Measurements from ENCODE around the gene DAPK1. TPM values are rescaled to one million over a fixed set of nuclear protein-coding genes. Genes with fewer than 3 reads are reported as not detected.

The DAPK1 gene
- total RNA-seq, 1 experiment from 2014 or later = not detected

- no peak for DNase-seq (ENCODE audit: low spot score)
- in situ Hi-C loops (cut with HindIII; ENCODE audit: low sequenced_read_pairs) = no loop called here
These were observed 18.0 kb downstream of the DAPK1 start for GRCh38 chr9:87515588-87516221.

- DNase-seq (ENCODE audit: low spot score) = no peak
- in situ Hi-C loops (cut with HindIII; ENCODE audit: low sequenced_read_pairs) = no loop called here
These were observed 18.7 kb downstream of the DAPK1 start for GRCh38 chr9:87516222-87516925.

DNA sequence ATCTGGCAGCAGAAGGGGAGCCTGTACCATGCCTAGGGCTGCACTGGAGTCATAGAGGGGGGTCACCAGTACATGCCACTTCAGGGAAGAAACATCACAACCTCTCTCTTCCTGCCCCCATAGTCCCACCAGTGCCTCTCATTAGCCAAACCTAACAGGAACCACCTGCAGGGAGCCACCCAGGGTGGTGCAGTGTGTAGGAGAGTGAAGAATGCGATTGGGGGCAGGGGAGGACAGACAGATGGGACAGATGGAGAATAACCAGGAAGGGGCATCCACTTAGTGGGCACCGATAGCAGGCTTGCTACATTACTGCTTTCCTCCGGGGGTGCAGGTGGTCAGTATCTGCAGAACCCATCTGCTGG, 19.2 kb downstream of the DAPK1 start:
- in situ Hi-C loops (cut with HindIII; ENCODE audit: low sequenced_read_pairs) = no loop called here
- DNase-seq (ENCODE audit: low spot score) = no peak

DNA sequence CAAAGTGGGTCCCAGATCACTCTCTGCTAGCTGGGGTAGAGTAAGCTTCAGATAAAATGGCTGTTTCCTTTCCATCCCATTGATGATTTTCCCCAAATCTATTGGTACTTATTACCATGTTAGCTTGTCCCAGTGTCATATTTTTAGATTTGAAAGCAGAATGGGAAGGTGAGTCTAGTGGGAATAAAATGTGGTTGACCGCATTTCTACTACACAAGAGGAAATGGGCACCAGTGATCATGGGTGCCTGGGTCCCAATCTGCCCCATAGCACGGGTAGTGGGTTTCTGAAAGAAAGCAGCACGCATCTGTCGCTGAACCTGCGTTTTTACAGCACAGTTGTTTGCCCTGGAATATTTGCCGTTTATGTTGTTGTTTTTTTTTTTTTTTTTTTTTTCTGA, 20.1 kb downstream of the DAPK1 start:
- in situ Hi-C loops (cut with HindIII; ENCODE audit: low sequenced_read_pairs) = no loop called here

DNA sequence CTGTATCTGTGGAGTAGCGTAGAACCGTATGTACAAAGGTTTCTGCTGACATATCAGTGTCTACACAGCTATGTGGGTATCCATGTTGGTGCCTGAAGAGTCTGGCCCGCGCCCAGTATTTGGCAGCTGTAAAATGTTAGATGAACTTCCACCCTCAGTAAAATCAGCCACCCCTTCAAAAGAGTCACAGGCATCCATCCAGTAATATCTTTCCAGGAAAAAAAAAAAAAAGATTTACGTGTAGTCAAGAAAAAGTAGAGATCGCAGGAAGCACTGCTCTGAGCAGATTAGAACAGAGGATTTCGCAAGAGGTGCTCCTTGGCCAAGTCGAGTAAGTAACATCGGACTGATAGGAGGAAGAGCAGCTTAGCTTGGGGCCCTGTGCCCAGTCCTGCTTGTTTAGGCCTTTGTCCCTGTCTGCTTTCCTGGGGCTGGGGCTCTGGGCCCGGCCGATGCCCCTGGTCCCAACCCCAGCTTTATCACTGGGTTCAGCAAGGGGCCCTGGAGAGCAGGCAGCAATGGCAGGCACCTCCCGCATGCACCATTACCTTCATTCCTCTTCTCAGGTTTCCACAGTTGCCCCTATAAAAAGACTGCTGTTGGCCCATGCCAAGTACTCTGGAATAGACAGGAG, 21.2 kb downstream of the DAPK1 start:
- DNase-seq (ENCODE audit: low spot score) = no peak

More for the DNA sequence above, 20.1 kb downstream of the DAPK1 start:
- no peak for DNase-seq (ENCODE audit: low spot score)

GRCh38 chr9:87519461-87519860, 21.8 kb downstream of the DAPK1 start:
- in situ Hi-C loops (cut with HindIII; ENCODE audit: low sequenced_read_pairs) = no loop called here
- no peak for DNase-seq (ENCODE audit: low spot score)

More for the DNA sequence above, 21.2 kb downstream of the DAPK1 start:
- in situ Hi-C loops (cut with HindIII; ENCODE audit: low sequenced_read_pairs) = no loop called here

GRCh38 chr9:87520172-87520683, 22.6 kb downstream of the DAPK1 start:
- in situ Hi-C loops (cut with HindIII; ENCODE audit: low sequenced_read_pairs) = no loop called here
- no peak for DNase-seq (ENCODE audit: low spot score)

GRCh38 chr9:87521834-87522233, 24.2 kb downstream of the DAPK1 start:
- in situ Hi-C loops (cut with HindIII; ENCODE audit: low sequenced_read_pairs) = no loop called here
- DNase-seq (ENCODE audit: low spot score) = no peak

DNA sequence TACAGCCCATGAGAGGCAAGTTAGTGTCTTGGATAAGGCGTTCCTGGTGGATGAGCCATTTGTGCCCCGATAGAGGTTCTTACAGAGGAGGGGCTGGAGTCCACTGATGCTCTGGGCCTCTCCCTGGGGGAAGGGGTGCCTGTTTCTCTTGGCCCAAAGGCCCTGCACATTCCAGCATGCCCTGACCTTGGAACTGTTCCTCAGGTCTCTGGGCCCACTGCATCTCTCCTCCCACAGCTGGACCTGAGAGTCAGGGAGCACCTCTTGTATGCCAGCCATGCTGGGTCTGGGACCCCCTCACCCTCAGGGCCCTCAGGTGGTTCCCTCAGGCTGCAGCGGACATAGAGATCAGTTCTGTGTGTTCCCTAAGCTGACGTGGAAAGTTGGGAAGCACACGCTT, 26.4 kb downstream of the DAPK1 start:
- in situ Hi-C loops (cut with HindIII; ENCODE audit: low sequenced_read_pairs) = no loop called here
- DNase-seq (ENCODE audit: low spot score) = no peak

DNA sequence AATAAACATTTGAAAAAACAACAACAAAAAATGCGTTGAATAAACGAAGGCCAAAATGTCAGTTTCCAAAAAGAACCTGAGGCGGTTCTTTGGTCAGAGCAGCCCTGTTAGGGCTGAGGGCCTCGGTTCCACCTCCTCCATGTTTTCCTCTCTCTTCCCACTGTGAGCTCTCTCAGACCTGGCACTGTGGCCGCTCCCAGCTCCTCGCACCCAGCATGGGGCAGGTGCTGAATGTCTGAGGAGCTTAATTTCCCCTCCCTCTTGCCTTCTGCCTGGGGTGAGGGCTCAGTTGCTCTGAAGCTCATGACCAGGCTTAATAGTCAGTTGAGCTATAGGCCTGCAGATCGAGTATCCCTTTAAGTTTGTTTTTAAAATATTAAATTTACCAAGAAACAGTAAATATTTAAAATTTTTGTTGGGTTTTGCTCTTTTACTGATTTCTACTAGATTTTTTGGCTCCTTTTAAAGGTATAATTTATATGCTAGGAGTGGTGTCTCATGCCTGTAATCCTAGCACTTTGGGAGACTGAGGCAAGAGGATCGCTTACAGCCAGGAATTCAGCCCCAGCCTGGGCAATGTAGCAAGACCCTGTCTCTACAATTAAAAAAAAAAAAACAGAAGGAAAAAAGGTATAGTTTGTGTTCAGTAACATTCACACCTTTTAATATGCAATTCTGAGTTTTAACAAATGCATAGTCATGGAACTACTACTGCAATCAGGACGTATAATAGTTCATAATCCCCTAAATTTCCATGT, 28.1 kb downstream of the DAPK1 start:
- in situ Hi-C loops (cut with HindIII; ENCODE audit: low sequenced_read_pairs) = no loop called here
- no peak for DNase-seq (ENCODE audit: low spot score)

- in situ Hi-C loops (cut with HindIII; ENCODE audit: low sequenced_read_pairs) = no loop called here
- no peak for DNase-seq (ENCODE audit: low spot score)
These were observed 29.7 kb downstream of the DAPK1 start for GRCh38 chr9:87527211-87527916.

DNA sequence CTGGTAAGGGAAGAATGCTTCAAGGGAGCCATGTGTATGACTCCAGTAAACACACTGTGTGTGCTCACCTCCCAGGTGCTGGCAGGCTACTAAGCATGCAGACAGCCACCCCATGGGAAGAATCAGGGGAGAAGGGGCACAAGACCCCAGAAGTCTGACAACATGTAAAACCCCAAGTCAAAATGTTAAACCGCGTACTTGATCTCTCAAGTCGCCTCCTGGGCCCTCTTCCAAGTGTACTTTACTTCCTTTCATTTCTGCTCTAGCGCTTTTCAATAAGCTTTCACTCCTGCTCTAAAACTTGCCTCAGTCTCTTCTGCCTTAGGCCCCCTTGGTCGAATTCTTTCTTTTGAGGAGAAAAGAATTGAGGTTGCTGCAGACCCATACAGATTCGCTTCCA, 31.3 kb downstream of the DAPK1 start:
- DNase-seq (ENCODE audit: low spot score) = no peak

DNA sequence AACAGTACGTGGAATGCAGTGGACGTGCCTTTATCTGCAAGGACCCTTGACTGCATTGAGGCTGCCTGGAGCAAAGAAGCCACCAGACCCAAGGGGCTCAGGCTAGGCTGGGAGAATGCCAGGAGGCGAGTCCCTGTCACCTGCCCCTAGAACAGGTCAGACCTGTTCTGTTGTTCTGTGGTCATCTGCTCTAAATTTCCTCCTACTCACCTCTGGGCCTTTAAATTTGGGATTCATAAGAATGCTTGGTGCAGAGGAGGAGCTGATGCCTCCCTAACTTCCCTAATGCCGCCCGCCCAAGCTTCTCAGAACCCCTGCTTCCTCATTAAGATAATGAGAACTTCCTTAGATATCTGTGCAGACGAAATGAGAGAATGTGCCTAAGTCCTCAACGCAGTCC, 32.0 kb downstream of the DAPK1 start:
- in situ Hi-C loops (cut with HindIII; ENCODE audit: low sequenced_read_pairs) = no loop called here
- DNase-seq (ENCODE audit: low spot score) = no peak

More for the DNA sequence above, 31.3 kb downstream of the DAPK1 start:
- in situ Hi-C loops (cut with HindIII; ENCODE audit: low sequenced_read_pairs) = no loop called here

- no peak for DNase-seq (ENCODE audit: low spot score)
- in situ Hi-C loops (cut with HindIII; ENCODE audit: low sequenced_read_pairs) = no loop called here
These were observed 33.0 kb downstream of the DAPK1 start for GRCh38 chr9:87530716-87531115.

DNA sequence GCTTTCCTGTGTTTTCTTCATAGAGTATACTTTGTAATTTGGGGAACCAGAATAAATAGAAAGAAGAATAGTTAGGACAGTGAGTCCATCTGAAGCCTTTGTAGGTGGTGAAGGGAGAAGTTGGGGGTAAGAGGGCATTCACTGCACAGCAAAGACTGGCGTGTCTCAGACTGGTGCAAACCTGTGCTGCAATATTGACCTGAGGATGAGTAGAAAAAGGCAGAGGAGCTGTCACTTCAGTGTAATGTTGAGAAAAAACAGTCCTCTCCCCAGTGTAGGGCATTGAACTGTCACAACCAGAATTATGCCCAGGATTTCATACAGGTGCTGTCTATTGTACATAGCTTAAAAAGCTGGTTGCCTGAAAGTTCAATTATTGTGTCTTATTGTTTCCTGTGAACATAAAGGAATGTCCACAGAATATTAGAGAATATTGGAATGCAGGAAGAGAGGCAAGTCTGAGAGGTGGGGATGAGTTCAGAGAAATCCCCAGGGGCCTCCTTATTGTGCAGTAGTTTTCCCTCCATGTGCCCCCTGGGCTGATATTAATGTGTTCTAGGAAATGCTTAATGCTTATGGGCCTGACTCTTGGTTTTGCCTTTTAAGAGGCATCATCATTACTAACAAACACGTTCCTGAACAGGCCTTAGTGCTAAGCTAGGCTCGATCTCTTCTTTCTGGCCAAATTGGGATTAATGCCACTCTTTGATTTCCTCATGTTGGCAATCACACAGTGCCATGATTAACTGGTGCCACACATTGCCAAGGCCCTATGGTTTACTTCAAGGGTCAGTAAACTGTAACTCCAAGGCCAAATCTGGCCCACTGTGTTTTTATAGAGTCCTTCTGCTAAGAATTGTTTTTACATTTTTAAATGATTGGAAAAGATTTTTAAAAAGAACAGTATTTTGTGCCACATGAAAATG, 34.0 kb downstream of the DAPK1 start:
- in situ Hi-C loops (cut with HindIII; ENCODE audit: low sequenced_read_pairs) = no loop called here
- DNase-seq (ENCODE audit: low spot score) = no peak

DNA sequence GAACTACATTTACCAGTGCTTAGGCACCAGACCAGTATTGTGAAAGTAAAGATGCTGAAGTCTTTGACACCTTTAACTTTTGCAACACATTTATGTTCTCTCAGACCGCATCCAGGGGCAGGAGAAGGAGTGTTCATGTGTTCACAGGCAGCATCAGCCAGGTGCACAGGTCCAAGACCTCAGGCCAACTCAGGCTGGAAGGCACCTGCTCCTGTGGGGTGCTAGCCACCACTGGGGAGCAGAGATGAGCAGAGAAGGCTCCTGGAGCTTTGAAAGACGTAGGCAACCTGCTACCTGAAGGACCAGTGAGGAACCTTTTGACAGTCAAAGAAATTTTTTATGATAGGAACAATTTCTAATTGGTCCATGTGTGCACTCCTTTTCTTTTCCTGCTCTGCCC, 35.6 kb downstream of the DAPK1 start:
- no peak for DNase-seq (ENCODE audit: low spot score)
- in situ Hi-C loops (cut with HindIII; ENCODE audit: low sequenced_read_pairs) = no loop called here

DNA sequence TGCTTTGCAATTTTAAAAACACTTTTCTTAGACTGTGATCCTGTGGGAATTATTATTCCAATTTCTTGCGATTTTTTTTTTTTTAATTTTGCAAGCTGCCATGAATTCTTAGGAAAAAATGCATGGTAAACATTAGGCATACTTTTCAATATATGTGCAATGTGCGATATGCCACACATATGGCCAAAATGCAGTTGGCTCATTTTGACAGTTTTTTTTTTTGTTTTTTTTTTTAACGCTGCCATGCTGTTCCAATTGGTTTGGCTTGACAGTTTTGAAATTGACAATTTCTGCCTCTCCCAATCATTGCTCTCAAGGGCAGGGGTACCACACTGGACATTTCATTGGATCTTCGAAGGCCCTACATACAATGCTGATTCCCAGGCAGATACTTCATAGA, 36.4 kb downstream of the DAPK1 start:
- DNase-seq (ENCODE audit: low spot score) = no peak
- in situ Hi-C loops (cut with HindIII; ENCODE audit: low sequenced_read_pairs) = no loop called here

DNA sequence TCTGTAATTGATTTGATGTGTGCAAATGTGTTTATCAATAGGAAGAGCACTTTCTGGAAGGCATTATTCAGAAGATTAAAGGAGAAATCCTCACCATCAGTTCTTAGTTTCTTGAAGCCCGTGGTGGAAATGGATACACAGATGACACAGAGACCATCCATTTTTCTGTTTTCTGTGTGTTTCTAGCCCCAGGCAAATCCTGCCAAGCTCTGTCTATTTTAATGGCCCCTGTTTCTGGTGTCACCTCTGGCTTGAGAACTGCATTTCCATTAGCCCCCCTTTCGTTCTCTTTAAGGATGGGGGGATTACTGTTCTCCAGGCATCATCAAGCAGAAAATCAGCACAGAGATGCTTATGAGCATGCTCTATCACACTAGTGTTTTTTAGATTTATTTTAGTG, 37.3 kb downstream of the DAPK1 start:
- in situ Hi-C loops (cut with HindIII; ENCODE audit: low sequenced_read_pairs) = no loop called here
- no peak for DNase-seq (ENCODE audit: low spot score)

All from G401 (cell line).